ENCODE data around the gene PTGER4.

DNA sequence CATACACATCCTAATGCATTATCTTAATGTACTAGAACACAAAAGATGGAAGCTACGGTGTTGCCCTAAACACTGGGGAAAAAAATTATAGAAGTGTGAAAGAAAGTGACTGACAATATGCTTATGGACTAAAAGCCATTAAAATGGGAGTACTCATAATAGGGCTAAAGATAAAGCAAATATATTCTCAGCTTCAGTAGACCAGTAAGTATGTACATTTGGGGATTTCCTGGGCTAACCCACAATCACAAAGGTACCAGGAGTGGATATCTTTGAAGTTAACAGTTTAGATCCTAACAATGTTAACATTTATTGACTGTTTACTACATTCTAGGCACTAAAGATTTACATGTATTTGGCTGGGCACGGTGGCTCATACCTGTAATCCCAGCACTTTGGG, 36.9 kb downstream of the PTGER4 start:
- TF ChIP-seq, protein P1, sequence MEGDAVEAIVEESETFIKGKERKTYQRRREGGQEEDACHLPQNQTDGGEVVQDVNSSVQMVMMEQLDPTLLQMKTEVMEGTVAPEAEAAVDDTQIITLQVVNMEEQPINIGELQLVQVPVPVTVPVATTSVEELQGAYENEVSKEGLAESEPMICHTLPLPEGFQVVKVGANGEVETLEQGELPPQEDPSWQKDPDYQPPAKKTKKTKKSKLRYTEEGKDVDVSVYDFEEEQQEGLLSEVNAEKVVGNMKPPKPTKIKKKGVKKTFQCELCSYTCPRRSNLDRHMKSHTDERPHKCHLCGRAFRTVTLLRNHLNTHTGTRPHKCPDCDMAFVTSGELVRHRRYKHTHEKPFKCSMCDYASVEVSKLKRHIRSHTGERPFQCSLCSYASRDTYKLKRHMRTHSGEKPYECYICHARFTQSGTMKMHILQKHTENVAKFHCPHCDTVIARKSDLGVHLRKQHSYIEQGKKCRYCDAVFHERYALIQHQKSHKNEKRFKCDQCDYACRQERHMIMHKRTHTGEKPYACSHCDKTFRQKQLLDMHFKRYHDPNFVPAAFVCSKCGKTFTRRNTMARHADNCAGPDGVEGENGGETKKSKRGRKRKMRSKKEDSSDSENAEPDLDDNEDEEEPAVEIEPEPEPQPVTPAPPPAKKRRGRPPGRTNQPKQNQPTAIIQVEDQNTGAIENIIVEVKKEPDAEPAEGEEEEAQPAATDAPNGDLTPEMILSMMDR (IDR thresholded peaks at IDR 0.05), result no peak
- TF ChIP-seq POLR2A (IDR thresholded peaks at IDR 0.05) (no peak), EP300 (IDR thresholded peaks at IDR 0.05) (no peak)
